Effector CD8-positive, alpha-beta T cell (primary cell): ENCODE data around the gene DCDC2.
A peak's percentile ranks its signal among the peaks of the same experiment; 100 is the strongest.
"Not testable (repeated sequence)": the region's sequence is repeated elsewhere in the genome, so short reads cannot be mapped to it uniquely, and the experiment has no call there.

ENCODE experiments used
- DNase-seq: peaks from one replicate; lab custom pipeline; 2025; lab: John Stamatoyannopoulos, UW
- total RNA-seq, 4 experiments: gene quantifications; one replicate each; lab custom pipeline; 2026; lab: John Stamatoyannopoulos, UW

Gene DCDC2
- total RNA-seq = 0 to 0.36 (median 0.09) reads per million in 4 experiments

DNA sequence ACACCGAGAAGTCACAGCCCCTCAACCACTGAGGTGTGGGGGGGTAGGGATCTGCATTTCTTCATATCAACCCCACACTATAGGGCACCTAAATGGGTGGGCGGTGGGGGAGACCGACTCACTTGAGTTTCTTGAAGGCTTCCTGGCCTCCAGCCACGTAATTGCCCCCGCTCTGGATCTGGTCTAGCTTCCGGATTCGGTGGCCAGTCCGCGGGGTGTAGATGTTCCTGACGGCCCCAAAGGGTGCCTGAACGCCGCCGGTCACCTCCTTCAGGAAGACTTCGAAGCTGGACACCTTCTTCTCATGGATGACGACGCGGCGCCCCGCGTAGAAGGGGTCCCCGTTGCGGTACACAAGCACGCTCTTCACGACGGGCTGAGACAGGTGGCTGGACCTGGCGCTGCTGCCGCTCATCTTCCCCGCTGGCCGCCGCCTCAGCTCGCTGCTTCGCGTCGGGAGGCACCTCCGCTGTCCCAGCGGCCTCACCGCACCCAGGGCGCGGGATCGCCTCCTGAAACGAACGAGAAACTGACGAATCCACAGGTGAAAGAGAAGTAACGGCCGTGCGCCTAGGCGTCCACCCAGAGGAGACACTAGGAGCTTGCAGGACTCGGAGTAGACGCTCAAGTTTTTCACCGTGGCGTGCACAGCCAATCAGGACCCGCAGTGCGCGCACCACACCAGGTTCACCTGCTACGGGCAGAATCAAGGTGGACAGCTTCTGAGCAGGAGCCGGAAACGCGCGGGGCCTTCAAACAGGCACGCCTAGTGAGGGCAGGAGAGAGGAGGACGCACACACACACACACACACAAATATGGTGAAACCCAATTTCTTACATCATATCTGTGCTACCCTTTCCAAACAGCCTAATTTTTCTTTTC is at the start of gene DCDC2:
DCDC2 (minus strand) TSS at position 724 of the 883 bp plus-strand sequence; CDS start at position 415, 309 bp downstream.
- DNase-seq = peak; percentile 15

DNA sequence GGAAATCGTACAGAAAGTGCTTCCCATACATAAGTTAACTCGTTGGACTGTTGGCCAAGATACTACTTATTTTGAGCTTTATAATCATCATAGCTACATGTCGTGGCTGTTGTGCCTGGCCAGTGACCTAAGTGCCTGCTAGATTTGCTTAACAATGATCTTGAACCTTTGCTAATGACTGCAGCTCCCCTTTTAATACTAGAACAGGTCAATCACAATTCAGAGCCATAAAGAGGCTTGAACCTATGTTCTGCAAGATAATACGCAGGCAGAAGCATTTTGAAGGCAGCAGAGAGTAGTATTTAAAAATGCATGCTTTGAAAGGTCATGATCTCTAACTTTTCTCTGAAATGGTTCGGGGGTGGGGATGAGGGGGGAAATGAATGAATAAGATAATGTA is 47.4 kb upstream of the DCDC2 start:
- no peak for DNase-seq

DNA sequence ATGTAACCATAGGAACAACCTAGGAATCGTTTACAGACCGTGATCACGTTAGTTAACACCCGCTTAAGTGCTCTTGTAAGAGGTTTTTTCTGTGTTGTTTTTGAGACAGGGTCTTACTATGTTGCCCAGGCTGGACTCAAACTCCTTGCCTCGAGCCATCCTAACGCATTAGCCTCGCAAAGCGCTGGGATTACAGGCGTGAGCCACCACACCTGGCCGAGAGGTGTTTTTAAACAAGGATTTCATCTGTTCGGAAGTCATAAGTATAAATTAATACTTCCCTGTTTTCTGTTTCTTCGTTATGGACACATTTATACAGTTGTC is 45.6 kb upstream of the DCDC2 start:
- DNase-seq = no peak

DNA sequence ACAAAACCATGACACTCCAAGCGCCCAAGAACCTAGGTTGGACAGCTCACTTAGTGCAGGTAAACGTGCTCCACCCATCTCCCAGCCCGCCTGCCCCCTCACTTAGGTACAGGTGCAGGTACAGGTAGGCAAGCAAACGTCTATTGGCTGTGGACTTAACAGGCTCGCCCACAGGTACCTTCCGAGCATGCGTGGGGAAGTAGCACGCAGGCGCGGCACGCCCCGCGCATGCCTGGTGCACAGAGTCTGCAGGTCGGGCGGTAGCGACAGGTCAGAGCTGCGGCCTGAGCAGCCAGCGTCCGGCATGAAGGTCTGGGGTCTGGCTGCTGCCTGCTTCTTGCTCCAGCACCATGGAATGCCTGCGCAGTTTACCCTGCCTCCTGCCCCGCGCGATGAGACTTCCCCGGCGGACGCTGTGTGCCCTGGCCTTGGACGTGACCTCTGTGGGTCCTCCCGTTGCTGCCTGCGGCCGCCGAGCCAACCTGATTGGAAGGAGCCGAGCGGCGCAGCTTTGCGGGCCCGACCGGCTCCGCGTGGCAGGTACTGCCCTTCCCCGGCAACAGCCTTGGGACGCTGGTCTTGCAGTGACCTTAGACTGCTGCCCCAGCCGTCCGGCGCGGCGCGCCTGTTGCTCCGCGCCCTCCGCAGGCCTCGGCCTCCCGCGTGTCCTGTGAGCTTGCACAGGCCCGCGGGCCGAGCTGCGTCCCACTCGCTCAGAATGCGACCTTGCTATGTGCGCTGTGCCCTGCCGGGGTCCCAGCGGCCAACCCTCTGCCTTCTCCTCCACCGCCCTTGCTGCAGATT is 45.0 kb upstream of the DCDC2 start, which contains the start of gene MRS2:
MRS2 (plus strand) TSS at position 240 of the 804 bp plus-strand sequence; CDS start at position 351, 111 bp downstream.
- DNase-seq = peak; percentile 66

DNA sequence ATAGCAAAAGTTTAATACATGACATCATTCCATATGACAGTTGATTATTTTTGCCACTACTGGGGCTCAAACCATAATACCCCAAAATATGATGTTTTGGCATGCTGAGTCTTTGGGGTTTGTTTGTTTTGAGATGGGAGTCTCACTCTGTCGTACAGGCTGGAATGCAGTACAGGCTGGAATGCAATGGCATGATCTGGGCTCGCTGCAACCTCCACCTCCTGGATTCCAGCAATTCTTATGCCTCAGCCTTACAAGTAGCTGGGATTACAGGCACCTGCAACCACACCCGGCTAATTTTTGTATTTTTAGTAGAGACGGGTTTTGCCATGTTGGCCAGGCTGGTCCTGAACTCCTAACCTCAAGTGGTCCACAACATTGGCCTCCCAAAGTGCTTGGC is 43.6 kb upstream of the DCDC2 start:
- DNase-seq = no peak

DNA sequence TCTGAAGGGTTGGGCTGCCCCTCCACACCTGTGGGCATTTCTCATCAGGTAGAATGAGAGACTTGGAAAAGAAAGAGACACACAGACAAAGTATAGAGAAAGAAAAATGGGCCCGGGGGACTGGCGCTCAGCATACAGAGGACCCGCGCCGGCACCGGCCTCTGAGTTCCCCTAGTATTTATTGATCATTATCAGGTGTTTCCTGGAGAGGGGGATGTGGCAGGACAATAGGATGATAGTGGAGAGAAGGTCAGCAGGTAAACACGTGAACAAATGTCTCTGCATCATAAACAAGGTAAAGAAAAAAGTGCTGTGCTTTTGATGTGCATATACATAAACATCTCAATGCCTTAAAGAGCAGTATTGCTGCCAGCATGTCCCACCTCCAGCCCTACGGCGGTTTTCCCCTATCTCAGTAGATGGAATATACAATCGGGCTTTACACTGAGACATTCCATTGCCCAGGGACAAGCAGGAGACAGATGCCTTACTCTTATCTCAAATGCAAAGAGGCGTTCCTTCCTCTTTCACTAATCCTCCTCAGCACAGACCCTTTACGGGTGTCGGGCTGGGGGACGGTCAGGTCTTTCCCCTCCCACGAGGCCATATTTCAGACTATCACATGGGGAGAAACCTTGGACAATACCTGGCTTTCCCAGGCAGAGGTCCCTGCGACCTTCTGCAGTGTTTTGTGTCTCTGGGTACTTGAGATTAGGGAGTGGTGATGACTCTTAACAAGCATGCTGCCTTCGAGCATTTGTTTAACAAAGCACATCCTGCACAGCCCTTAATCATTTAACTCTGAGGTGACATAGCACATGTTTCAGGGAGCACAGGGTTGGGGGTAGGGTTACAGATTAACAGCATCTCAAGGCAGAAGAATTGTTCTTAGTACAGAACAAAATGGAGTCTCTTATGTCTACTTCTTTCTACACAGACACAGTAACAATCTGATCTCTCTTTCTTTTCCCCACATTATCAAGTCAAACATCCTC is 42.5 kb upstream of the DCDC2 start:
- not testable (repeated sequence) for DNase-seq

DNA sequence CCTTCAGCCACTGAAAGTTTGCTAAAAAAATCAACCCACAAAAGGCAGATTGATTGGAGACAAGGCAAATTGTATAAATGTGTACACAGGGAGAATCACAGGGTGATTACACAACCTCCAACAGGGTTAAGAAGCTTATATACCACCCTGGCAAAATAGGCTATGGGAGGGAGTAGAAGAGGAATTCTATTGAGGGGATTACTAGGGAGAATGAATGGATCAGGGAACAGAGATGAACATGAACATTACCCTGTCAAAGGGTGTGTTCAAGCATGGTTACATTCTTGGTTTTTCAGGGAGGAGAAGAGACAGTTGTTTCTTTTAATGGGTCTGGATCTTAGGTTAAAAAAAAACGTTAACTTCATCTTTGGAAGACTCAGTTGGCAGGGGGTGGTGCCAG is 39.8 kb upstream of the DCDC2 start:
- DNase-seq = no peak

DNA sequence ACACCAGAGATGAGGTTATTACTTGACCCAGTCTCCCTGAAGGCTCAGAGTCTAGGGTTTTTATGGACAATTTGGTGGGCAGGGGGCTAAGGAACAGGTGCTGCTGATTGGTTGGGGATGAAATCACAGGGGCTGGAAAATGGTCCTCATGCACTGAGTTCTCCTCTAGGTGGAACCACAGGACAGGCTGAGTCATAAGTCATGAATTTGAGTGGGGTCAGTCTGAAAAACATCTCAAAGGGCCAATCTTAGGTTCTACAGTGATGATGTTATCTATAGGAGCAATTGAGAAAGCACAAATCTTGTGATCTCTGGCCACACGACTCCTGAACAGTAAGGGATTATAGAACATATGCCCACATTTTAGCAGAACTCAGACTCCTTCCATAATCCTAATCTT is 39.0 kb upstream of the DCDC2 start:
- DNase-seq = no peak

DNA sequence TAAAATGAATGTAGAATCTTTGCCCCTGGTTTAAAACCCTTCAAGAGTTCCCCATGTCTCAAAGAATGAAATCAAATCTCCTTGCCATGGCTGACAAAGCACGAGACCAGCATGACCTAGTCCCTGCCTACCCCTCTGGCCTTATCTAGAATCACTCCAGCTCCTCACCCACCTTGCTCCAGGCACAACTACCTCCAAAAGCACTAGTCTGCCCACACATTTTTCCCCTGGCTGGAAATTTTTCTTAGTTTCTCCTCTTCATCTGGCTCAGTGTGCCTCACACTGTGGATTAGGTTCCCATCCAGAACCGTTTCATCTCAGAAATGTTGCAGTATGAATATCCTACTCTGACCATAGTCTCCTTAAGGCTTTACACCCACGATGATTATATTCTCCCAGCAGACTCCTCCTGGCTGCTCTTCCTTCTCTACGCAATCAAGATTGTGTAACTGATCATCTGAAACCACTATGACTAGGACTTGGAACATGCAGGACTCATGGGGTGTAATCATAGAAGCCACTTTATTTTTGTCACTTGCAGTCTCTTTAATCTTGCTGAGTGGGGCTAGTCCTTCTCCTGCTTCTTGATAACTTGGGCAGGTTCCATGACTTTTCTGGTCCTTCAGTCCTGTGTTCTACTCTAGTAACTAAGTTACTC is 37.0 kb upstream of the DCDC2 start:
- no peak for DNase-seq

DNA sequence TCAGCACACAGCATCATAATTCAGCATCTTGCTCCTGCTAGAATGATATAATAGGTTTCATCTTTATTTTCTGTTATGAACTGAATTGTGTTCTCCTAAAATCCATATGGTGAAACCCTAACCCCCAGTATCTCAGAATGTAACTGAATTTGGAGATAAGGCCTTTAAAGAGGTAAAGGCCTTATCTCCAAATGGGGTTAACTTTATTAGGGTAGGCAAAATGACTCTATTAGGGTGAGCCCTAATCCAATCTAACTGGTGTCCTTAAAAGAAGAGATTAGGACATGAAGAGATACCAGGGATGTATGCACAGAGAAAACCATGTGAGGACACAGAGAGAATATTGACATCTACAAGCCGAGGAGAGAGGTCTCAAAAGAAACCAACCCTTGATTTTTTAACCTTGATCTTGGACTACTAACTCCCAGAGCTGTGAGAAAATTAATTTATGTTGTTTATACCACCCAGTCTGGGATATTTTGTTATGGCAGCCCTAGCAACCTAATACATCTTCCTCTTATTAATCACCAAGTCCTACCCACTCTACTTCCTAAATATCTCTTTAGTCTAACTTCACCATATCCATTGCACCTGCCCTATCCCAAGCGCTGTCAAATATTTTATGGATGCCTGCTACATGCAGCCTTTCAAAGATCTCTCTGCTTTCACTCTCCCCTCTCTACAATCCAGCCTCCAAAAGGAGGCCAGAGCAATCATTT is 36.4 kb upstream of the DCDC2 start:
- no peak for DNase-seq

DNA sequence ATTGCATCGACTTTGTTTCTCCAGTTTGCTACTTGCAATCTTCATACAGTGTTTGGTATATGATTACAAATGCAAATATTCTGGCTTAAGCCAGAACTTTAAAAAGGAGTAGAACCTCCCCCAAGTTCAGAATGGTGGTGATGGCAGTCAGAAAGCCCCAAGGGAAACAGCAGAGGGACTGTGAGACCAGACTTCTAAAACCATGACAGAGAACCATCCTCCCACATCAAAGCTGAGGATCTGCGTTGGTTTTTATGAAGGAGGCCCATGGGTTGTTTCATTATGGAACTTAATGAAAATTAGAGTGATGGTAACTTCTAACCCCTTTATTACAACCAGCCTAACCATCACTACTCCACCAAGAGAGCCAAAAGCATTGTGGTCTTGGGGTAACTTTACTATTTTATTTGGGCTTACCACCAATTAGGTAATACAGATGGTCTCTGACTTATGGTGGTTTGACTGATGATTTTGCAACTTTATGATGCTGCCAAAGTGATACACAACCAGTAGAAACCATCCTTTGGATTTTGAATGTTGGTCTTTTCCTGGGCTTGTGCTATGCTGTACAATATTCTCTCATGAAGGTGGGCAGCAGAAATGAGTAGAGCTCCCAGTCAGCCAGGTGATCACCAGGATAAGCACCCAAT is 34.0 kb upstream of the DCDC2 start:
- DNase-seq = no peak

DNA sequence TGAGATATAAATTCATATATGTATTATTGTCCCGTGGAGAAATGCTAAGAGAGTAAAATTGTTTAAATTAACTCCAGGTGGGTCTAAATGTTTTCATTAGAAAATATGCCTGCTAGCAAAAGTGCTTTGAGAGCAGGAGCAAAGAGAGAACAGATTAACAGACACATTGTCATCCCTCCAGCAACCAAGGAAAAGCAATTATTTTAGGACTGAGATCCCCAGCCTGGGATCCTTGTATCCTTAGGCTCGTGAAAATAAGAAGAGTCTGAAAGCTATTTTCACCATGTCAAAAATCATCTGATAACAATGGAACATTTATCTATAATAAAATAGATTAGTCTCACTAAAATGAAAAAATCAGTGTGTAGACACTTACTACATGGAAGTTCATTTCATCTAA is 33.3 kb upstream of the DCDC2 start:
- no peak for DNase-seq

DNA sequence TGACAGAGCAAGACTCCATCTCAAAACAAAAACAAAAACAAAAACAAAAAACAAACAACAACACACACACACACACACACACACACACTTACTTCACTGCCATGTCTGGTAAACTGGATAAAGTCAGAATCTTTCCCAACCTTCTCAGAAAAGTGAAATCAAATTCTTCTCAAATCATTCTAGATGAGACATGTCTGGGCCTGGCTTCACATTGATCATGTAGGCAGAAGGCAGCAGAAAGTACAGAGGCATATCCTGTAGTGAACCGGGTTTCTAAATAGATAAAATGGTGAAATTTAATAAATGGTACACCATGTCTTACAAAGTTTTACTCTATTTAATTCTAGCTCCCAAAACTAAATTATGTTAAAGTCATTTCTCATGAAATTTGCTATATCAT is 30.0 kb upstream of the DCDC2 start:
- DNase-seq = no peak

DNA sequence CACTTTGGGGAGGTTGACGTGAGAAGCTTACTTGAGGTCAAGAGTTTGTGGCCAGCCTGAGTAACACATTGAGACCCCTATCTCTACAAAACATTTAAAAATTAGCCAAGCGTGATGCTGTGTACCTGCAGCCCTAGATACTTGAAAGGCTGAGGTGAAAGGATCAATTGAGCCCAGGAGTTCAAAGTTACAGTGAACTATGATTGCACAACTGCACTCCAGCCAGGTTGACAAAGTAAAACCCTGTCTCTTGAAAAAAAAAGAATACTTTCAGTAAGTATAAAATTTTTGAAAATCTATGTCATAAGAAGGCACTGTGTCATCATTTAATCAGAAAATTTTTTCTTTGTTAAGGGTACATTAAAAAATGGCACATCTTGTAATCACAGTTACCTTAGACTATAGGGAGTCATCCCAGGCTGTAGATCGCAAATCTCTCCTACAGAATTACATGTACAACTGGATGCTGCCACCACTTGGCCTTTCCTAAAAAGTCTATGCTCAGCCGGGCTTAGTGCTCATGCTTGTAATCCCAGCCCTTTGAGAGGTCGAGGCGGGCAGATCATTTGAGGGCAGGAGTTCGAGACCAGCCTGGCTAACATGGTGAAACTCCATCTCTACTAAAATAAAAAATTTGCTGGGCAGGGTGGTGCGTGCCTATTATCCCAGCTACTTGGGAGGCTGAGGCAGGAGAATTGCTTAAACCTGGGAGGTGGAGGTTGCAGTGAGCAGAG is 27.8 kb upstream of the DCDC2 start:
- DNase-seq = no peak

DNA sequence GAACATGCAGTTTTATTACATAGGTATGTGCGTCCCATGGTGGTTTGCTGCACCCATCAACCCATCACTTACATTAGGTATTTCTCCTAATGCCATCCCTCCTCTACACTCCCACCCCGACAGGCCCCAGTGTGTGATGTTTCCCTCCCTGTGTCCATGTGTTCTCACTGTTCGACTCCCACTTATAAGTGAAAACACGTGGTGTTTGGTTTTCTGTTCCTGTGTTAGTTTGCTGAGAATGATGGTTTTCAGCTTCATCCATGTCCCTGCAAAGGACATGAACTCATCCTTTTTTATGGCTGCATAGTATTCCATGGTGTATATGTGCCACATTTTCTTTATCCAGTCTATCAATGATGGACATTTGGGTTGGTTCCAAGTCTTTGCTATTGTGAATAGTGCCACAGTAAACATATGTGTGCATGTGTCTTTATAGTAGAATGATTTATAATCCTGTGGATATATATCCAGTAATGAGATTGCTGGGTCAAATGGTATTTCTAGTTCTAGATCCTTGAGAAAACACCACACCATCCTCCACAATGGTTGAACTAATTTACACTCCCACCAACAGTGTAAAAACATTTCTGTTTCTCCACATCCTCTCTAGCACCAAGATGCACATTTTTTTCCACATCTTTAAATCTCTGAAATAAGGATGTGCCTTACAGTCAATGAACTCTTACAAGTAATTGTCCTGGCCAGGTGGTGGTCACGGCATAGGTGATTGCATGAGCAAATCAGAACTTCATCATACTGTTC is 26.7 kb upstream of the DCDC2 start:
- not testable (repeated sequence) for DNase-seq

DNA sequence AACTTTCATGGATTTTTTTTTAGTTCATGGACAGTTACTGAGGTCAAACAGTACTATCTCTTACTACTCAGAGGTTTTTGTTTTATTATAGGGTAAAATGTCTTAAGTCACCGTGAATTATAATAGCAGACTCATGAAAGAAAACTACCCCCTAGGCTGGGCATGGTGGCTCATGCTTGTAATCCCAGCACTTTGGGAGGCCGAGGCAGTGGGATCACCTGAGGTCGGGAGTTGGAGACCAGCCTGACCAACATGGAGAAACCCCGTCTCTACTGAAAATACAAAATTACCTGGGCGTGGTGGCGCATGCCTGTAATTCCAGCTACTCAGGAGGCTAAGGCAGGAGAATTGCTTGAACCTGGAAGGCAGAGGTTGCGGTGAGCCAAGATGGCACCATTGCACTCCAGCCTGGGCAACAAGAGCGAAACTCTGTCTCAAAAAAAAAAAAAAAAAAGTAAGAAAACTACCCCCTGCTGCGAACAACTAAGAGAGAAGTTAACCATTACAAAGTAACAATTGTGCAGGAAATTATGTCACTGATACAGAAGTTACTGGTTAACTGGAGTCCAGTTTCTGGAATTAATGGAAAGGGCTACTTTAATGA is 25.1 kb upstream of the DCDC2 start:
- not testable (repeated sequence) for DNase-seq

DNA sequence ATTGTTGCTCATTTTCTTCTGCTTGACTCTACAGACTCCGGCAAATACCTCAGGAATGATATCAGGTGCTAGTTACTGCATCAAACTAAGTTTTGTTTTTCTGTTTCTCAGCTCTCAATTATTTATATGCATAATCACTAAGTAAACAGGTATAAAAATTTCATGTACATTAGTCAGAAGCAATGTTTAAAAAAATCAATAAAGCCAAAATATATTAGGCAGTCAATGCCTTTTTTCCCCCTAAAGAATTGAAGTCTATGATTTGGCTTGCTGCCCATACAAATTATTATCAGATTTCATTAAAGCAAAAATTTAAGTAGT is 24.3 kb upstream of the DCDC2 start:
- no peak for DNase-seq
